H9 (cell line): ENCODE measurements around the gene TNFRSF18. TPM values are rescaled to one million over a fixed set of nuclear protein-coding genes. Genes with fewer than 3 reads are reported as not detected.

Experiments
- DNase-seq: peaks from one replicate; pipeline ENCODE4 v3.0.0-alpha.2; 2017
- H2AFZ ChIP-seq: one replicate; pipeline ENCODE4 v1.6.1; 2013; ENCODE audit warnings: mild to moderate bottlenecking, low read length, control low read depth, moderate library complexity
- H2AK5ac ChIP-seq: 2 replicates; pipeline ENCODE4 v1.6.1; 2013; ENCODE audit warnings: low read length, control low read depth, mixed read lengths; ENCODE audit not compliant: insufficient read length
- H2BK120ac ChIP-seq: one replicate; pipeline ENCODE4 v1.6.1; 2013; ENCODE audit warnings: low read depth, mild to moderate bottlenecking, low read length, control low read depth, inconsistent platforms; ENCODE audit not compliant: poor library complexity, severe bottlenecking
- H2BK12ac ChIP-seq: 2 replicates; pipeline ENCODE4 v1.6.1; 2013; ENCODE audit warnings: low read length, control low read depth, mixed read lengths, low read depth; ENCODE audit not compliant: insufficient read length
- H2BK15ac ChIP-seq: 2 replicates; pipeline ENCODE4 v1.6.1; 2013; ENCODE audit warnings: low read depth, low read length, control low read depth
- H2BK20ac ChIP-seq: one replicate; pipeline ENCODE4 v1.6.1; 2013; ENCODE audit warnings: low read depth, mild to moderate bottlenecking, low read length, control low read depth, inconsistent platforms; ENCODE audit not compliant: poor library complexity, severe bottlenecking
- H2BK5ac ChIP-seq: 2 replicates; pipeline ENCODE4 v1.6.1; 2013; ENCODE audit warnings: low read length, control low read depth, mixed read lengths; ENCODE audit not compliant: insufficient read length
- H3K14ac ChIP-seq: 2 replicates; pipeline ENCODE4 v1.6.1; 2013; ENCODE audit warnings: low read length, control low read depth; ENCODE audit not compliant: insufficient read depth
- H3K18ac ChIP-seq: 2 replicates; pipeline ENCODE4 v1.6.1; 2013; ENCODE audit warnings: low read depth, mild to moderate bottlenecking, mixed read lengths, low read length, control low read depth; ENCODE audit not compliant: insufficient read length
- H3K23ac ChIP-seq: 2 replicates; pipeline ENCODE4 v1.6.1; 2013; ENCODE audit warnings: low read length, control low read depth, mixed read lengths, low read depth; ENCODE audit not compliant: insufficient read length
- H3K23me2 ChIP-seq: 2 replicates; pipeline ENCODE4 v1.6.1; 2013; ENCODE audit warnings: low read depth, mild to moderate bottlenecking, mixed read lengths, low read length, control low read depth; ENCODE audit not compliant: insufficient read length, poor library complexity, severe bottlenecking
- H3K27ac ChIP-seq: 2 replicates; pipeline ENCODE4 v1.5.1; 2013; ENCODE audit warnings: low read length, control low read depth, mixed read lengths, low read depth; ENCODE audit not compliant: insufficient read length
- H3K27me3 ChIP-seq: 2 replicates; pipeline ENCODE4 v1.6.1; 2013; ENCODE audit warnings: low read length, control low read depth, inconsistent platforms; ENCODE audit not compliant: insufficient read depth
- H3K4ac ChIP-seq: 2 replicates; pipeline ENCODE4 v1.6.1; 2013; ENCODE audit warnings: low read depth, mild to moderate bottlenecking, control low read depth, inconsistent platforms, low read length, moderate library complexity
- H3K4me1 ChIP-seq: 2 replicates; pipeline ENCODE4 v1.6.1; 2013; ENCODE audit warnings: low read length, control low read depth, inconsistent platforms; ENCODE audit not compliant: insufficient read depth
- H3K4me2 ChIP-seq: 2 replicates; pipeline ENCODE4 v1.6.1; 2013; ENCODE audit warnings: low read length, control low read depth, mixed read lengths; ENCODE audit not compliant: insufficient read length, insufficient read depth
- H3K56ac ChIP-seq: 2 replicates; pipeline ENCODE4 v1.6.1; 2013; ENCODE audit warnings: low read depth, mild to moderate bottlenecking, mixed read lengths, low read length, control low read depth; ENCODE audit not compliant: insufficient read length
- H3K79me1 ChIP-seq: 2 replicates; pipeline ENCODE4 v1.6.1; 2013; ENCODE audit warnings: low read depth, mild to moderate bottlenecking, moderate library complexity, low read length, control low read depth, inconsistent platforms; ENCODE audit not compliant: insufficient read depth, poor library complexity, severe bottlenecking
- H3K79me2 ChIP-seq: 2 replicates; pipeline ENCODE4 v1.6.1; 2013; ENCODE audit warnings: low read length, control low read depth, inconsistent platforms; ENCODE audit not compliant: insufficient read depth
- H3K9ac ChIP-seq: 2 replicates; pipeline ENCODE4 v1.6.1; 2013; ENCODE audit warnings: low read length, control low read depth, mixed read lengths; ENCODE audit not compliant: insufficient read length; ENCODE audit errors: extremely low read depth
- H3K9me3 ChIP-seq: one replicate; pipeline ENCODE4 v1.6.1; 2013; ENCODE audit warnings: low read depth, low read length, inconsistent platforms; ENCODE audit not compliant: control insufficient read depth
- H3T11ph ChIP-seq: one replicate; pipeline ENCODE4 v1.6.1; 2013; ENCODE audit warnings: mild to moderate bottlenecking, low read length, control low read depth, inconsistent platforms
- H4K20me1 ChIP-seq: one replicate; pipeline ENCODE4 v1.6.1; 2013; ENCODE audit not compliant: control insufficient read depth, insufficient read length, insufficient read depth
- H4K5ac ChIP-seq: 2 replicates; pipeline ENCODE4 v1.6.1; 2013; ENCODE audit warnings: low read depth, mild to moderate bottlenecking, mixed read lengths, low read length, control low read depth; ENCODE audit not compliant: insufficient read length
- H4K8ac ChIP-seq: replicated peaks from 2 replicates; pipeline ENCODE4 v1.6.1; 2013; ENCODE audit warnings: low read length, control low read depth, mixed read lengths, low read depth; ENCODE audit not compliant: insufficient read length
- H4K91ac ChIP-seq: 2 replicates; pipeline ENCODE4 v1.6.1; 2013; ENCODE audit warnings: low read depth, mild to moderate bottlenecking, moderate library complexity, mixed read lengths, low read length, control low read depth; ENCODE audit not compliant: insufficient read length
- H3K27ac Mint-ChIP-seq, 3 experiments: 2 replicates in 2 of 3; 3 replicates in 1 of 3; pipeline ENCODE4 v1.8.0; 2020 to 2021; ENCODE audit warnings: mixed read lengths in 3 of 3, mild to moderate bottlenecking in 1 of 3, moderate library complexity in 1 of 3
- H3K27me3 Mint-ChIP-seq: 2 replicates; pipeline ENCODE4 v1.8.0; 2021; ENCODE audit warnings: low read depth, mild to moderate bottlenecking, moderate library complexity, mixed read lengths
- H3K36me3 Mint-ChIP-seq, 3 experiments: 2 replicates in 2 of 3; 3 replicates in 1 of 3; pipeline ENCODE4 v1.8.0; 2020 to 2021; ENCODE audit warnings: low read depth in 3 of 3, mixed read lengths in 3 of 3; ENCODE audit not compliant: insufficient read depth in 1 of 3
- H3K4me1 Mint-ChIP-seq, 2 experiments: 2 replicates each; pipeline ENCODE4 v1.8.0; 2020; ENCODE audit warnings: mixed read lengths in 2 of 2
- H3K4me3 Mint-ChIP-seq, 2 experiments: 2 replicates in 1 of 2; 3 replicates in 1 of 2; pipeline ENCODE4 v1.8.0; 2020 to 2021; ENCODE audit warnings: mild to moderate bottlenecking in 2 of 2, mixed read lengths in 2 of 2, moderate library complexity in 1 of 2
- H3K9me3 Mint-ChIP-seq, 2 experiments: 2 replicates in 1 of 2; 3 replicates in 1 of 2; pipeline ENCODE4 v1.8.0; 2020; ENCODE audit warnings: mild to moderate bottlenecking in 2 of 2, mixed read lengths in 2 of 2, moderate library complexity in 1 of 2
- WGBS: extraction: QIAGEN DNeasy Blood & Tissue Kit; methylation state at CpG from one replicate; pipeline ENCODE4 v1.1.7; 2013; ENCODE audit warnings: missing lambda C conversion rate, low lambda C conversion rate, mixed read lengths; ENCODE audit not compliant: insufficient read length; ENCODE audit errors: extremely low coverage; 5-methylcytosine and 5-hydroxymethylcytosine counted together
- total RNA-seq: library from RNA; stranded (reverse); gene quantifications from 2 replicates; pipeline ENCODE4 v1.2.1, GENCODE V29; 2021
- TF ChIP-seq, protein P1 (sequence below): fragments of 200-600 bp; sonication (generic); conservative IDR thresholded peaks from 3 replicates; pipeline ENCODE4 v1.8.0; 2021; ENCODE audit warnings: antibody characterized with exemption, mild to moderate bottlenecking

Gene TNFRSF18
- total RNA-seq, 1 experiment from 2014 or later, result 2.0 TPM

DNA sequence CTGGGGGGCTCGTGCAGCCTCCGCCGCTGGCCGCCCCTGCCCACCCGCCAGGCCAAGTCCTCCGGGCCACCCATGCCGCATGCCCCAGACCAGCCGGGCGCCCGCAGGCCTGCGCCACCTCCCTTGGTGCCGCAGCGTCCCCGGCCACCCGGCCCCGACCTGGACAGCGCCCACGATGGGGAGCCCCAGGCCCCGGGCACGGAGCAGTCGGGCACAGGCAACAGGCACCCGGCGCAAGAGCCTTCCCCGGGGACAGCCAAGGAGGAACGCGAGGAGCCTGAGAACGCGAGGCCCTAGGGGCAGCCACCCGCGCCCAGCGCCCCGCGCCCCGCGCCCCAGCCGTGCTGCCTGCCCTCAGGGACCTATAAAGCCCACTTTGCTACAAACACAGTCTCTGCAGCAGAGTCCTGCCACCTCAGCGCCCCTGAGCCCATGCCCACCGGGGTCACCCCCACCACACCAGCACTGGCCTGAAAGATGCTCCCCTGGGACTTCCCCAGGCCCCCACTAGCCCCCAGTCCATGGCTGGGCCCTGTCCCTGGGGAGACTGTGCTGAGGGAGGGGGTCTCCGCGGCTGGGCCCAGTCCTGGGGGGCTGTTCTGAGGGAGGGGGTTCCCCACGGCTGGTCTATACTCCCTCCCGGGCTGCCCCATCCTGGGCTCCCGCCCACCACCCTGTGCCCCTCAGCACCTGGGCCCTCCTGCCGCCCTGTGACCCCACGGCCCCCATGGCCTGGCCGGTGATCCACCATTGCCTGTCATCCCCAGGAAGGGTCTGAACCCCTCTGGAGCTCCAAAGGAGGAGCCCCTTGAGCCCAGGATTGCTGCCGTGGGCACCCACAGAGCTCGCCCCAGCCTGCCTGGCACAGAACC, 8.6 kb downstream of the TNFRSF18 start:
- Histone ChIP-seq H3K9me3 (no peaks in the 10 kb centered on the region), H3K56ac (no peak overlapping the region), H3K27ac (no peak overlapping the region), H2BK5ac (no peak overlapping the region), H2BK12ac (no peak overlapping the region), H2BK120ac (no peak overlapping the region), H3K23ac (no peak overlapping the region), H3K4ac (no peak overlapping the region), H3K79me2 (no peaks in the 10 kb centered on the region), H2BK20ac (no peak overlapping the region), H3K14ac (no peak overlapping the region), H3K4me1 (no peaks in the 10 kb centered on the region), H3K4me2 (no peak overlapping the region), H4K20me1 (no peaks in the 10 kb centered on the region), H3K18ac (no peak overlapping the region), H4K91ac (no peak overlapping the region), H4K5ac (no peak overlapping the region), H2AK5ac (no peak overlapping the region), H3T11ph (no peak overlapping the region), H2AFZ (no peak overlapping the region), H3K23me2 (no peaks in the 10 kb centered on the region), H2BK15ac (no peak overlapping the region), H3K79me1 (no peaks in the 10 kb centered on the region), H3K9ac (no peak overlapping the region), H4K8ac (no peak overlapping the region), H3K27me3 (no peaks in the 10 kb centered on the region)
- H3K27ac Mint-ChIP-seq, result no peak overlapping the region
- peak; percentile 25 for DNase-seq
- no peaks in the 10 kb centered on the region for H3K36me3 Mint-ChIP-seq
- H3K9me3 Mint-ChIP-seq, result peaks cover 15 to 25% of the 10 kb centered on the region in 2 experiments
- H3K27me3 Mint-ChIP-seq, result peaks cover 36% of the 10 kb centered on the region
- H3K4me3 Mint-ChIP-seq, result no peak overlapping the region
- TF ChIP-seq, protein P1, sequence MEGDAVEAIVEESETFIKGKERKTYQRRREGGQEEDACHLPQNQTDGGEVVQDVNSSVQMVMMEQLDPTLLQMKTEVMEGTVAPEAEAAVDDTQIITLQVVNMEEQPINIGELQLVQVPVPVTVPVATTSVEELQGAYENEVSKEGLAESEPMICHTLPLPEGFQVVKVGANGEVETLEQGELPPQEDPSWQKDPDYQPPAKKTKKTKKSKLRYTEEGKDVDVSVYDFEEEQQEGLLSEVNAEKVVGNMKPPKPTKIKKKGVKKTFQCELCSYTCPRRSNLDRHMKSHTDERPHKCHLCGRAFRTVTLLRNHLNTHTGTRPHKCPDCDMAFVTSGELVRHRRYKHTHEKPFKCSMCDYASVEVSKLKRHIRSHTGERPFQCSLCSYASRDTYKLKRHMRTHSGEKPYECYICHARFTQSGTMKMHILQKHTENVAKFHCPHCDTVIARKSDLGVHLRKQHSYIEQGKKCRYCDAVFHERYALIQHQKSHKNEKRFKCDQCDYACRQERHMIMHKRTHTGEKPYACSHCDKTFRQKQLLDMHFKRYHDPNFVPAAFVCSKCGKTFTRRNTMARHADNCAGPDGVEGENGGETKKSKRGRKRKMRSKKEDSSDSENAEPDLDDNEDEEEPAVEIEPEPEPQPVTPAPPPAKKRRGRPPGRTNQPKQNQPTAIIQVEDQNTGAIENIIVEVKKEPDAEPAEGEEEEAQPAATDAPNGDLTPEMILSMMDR, result no peak
- peaks cover 3 to 4% of the 10 kb centered on the region in 2 experiments; a peak in 3 of 4 replicates for H3K4me1 Mint-ChIP-seq
- WGBS, result no CpG with 5 or more reads among the region's 48 CpGs
